ENCODE measurements around the gene PAN3.
"Not testable (repeated sequence)": the region's sequence is repeated elsewhere in the genome, so short reads cannot be mapped to it uniquely, and the experiment has no call there.

The PAN3 gene

DNA sequence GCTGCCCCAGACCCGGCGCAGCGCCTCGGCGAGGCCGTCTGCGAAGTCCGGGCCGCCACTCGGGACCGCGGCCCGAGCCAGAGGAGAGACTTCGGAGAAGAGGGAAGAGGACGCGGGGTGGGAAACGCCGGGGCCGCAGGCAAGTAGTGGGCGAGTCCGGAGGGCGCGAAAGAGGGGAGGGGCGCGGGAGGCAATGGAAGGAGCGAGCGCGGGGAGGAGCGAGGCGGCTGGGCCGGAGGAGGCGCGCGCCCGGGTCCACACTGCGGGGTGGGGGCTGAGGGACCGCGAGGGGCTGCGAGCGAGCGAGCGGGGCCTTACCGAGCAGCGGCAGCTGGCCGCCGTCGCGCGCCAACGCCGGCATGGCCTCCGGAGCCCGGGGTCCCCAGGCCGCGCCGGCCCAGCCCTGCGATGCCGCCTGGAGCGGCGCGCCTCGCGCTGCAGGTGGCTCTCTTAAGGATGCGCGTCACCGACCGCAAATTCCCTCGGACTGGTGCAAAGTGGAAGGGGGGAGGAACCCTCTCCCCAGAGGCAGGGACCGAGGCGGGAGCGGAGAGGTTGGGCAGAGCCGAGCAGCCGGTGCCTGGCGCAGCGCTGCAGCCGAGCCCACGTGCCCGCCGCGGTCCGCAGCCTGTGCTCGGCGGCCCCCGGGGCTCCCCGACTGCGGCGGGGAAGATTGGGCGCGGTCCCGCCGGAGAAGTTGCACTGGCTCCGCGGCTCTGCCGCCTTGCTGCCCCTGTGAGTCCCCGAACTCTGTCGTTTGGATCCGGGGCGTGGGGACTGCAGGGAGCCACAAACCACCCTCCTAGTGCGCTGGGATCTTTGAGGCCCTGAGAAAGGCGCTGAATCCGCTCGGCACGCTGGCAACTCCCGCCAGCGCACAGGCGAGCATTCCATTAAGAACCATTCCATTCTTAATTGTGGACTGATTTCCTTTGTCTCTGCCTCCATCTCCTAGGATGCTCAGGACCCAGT is 37.9 kb upstream of the PAN3 start, which contains the start of gene FLT3:
Gene FLT3 (minus strand): TSS at position 427 of the 972 bp plus-strand sequence. CDS start 66 bp downstream, at position 361.
- DNase-seq (ENCODE audit: low spot score), result peak; percentile 80
- no peak for TF ChIP-seq CTCF (IDR thresholded peaks at IDR 0.05; ENCODE audit: extremely low read depth, missing control alignments)

- DNase-seq (ENCODE audit: low spot score), result not testable (repeated sequence)
Measured at GRCh38 chr13:28101886-28102285, 36.5 kb upstream of the PAN3 start.

- TF ChIP-seq CTCF (IDR thresholded peaks at IDR 0.05; ENCODE audit: extremely low read depth, missing control alignments), result no peak
- no peak for DNase-seq (ENCODE audit: low spot score)
Measured at GRCh38 chr13:28106976-28107375, 31.4 kb upstream of the PAN3 start.

DNA sequence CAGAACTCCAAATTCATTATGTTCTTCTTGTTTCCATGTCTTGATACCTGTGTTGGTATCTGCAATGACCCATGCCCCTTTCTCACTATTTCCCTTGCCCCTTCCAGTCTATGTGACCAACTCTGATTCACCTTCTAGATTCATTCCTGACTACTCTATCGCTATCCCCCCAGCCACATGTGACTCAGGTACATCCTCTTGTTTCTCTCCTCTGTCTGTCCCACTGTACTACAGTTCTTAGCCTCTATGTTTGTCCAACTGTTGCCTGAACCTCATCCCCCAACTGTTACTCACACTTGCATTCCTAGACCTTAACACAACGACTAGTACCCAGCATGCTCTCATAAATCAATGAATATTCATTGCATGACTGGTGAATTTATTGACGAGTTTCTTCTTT is 27.9 kb upstream of the PAN3 start:
- no peak for TF ChIP-seq CTCF (IDR thresholded peaks at IDR 0.05; ENCODE audit: extremely low read depth, missing control alignments)
- no peak for DNase-seq (ENCODE audit: low spot score)

GRCh38 chr13:28116736-28117135 is 21.6 kb upstream of the PAN3 start:
- no peak for DNase-seq (ENCODE audit: low spot score)
- TF ChIP-seq CTCF (IDR thresholded peaks at IDR 0.05; ENCODE audit: extremely low read depth, missing control alignments), result no peak

DNA sequence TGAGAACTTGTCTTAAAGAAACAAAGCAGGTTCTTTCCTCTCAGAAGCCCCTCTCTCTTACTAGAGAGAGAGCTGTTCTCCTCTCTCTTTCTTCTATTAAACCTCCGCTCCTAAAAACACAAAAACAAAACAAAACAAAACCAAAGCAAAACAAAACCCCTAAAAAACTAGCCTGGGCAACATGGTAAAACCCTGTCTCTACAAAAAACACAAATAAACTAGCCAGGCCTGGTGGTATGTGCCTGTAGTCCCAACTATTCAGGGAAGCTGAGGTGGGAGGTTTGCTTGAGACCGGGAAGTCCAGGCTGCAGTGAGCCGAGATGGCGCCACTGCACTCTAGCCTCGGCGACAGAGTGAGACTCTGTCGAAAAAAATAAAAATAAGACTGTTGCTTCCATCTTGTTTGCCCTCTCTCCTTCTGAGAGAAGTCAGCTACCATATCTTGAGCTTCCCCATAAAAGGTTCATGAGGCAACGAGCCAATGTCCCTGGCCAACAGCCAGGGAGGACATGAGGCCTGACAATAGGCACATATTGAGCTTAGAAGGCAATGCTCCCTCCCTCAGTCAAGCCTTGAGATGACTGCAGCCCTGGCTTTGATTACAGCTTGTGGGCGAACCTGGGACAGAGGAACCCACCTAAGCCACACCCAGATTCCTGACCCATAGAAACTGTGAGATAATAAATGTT is 20.5 kb upstream of the PAN3 start:
- DNase-seq (ENCODE audit: low spot score), result no peak
- no peak for TF ChIP-seq CTCF (IDR thresholded peaks at IDR 0.05; ENCODE audit: extremely low read depth, missing control alignments)

DNA sequence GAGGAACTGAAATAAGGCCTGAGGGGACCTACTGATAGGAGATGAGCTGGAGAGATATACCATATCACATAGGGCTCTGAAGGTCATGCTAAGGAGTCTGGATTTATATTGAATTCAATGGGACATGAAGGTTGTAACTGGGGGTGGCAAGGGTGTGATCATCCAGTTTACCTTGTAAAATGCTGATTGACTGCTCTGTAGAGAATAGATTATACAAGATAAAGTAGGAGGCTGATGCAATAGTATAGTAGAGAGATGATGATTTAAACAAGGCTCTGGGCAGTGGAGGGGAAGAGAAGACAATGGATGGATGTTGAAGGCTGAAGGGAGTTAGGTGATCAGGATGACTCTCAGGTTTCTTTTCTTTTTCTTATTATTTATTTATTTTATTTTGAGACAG is 18.0 kb upstream of the PAN3 start:
- no peak for DNase-seq (ENCODE audit: low spot score)
- TF ChIP-seq CTCF (IDR thresholded peaks at IDR 0.05; ENCODE audit: extremely low read depth, missing control alignments), result no peak

Data from GM20000 (cell line).